ENCODE measurements around the gene PIGQ.

PIGQ gene

DNA sequence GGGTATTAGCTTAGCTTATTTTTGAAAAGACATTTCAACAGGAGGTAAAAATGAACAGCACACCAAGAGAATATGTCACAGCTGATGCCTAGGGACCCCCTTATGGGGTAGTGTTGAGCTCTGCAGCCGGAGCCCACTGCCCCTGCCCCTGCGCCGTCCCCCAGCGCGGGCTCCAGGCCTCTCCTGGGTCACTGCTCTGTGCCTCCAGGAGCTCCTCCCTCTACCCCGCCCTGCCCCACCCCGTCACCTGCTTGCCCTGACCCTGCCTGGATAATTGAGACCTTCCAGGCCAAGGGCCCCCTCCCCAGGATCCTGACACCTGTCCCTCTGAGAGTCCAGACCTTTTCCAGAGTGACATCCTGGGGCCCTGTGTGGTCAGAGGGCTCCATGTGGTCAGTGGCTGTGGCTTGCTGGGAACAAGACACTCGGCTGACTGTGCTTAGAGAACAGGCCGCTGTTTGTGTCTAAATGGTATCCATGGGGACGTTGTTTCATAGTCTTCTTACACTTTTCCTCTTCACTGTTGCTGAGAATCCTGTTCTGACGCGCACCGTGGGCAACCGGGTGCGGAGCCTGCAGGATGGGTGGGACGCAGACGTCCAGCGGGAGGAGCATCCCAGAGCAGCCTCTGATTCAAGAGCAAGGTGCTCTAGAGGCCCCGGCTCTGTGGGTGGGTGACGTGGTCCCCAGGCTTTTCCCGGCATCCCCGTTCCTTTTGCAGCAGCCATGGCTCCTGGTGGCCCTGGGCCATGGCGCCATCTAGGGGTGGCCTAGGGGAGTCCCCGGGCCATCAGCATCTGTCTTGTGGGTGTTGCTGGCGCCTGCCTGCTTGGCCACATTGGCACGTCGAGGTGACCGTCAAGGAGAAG is 41.0 kb downstream of the PIGQ start:
- no peak for DNase-seq

DNA sequence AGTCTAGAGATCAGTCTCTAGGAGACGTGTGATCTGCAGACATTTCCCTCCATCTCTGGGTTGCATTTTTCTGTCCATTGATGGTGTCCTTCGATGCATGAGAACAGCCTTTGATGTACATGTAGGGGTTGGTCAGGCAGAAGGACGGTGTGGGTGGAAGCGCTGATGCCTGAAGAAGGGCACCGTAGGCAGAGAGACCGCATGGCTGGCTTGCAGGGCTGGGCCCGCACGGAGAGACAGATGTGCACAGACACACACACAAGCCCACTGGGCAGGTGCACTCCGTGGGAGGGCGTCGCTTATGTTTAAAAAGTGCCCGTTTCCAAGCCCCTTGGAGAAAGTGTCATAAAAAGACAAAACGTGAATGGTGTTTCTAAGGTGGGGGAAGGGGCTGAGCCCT is 45.4 kb downstream of the PIGQ start:
- no peak for DNase-seq

DNA sequence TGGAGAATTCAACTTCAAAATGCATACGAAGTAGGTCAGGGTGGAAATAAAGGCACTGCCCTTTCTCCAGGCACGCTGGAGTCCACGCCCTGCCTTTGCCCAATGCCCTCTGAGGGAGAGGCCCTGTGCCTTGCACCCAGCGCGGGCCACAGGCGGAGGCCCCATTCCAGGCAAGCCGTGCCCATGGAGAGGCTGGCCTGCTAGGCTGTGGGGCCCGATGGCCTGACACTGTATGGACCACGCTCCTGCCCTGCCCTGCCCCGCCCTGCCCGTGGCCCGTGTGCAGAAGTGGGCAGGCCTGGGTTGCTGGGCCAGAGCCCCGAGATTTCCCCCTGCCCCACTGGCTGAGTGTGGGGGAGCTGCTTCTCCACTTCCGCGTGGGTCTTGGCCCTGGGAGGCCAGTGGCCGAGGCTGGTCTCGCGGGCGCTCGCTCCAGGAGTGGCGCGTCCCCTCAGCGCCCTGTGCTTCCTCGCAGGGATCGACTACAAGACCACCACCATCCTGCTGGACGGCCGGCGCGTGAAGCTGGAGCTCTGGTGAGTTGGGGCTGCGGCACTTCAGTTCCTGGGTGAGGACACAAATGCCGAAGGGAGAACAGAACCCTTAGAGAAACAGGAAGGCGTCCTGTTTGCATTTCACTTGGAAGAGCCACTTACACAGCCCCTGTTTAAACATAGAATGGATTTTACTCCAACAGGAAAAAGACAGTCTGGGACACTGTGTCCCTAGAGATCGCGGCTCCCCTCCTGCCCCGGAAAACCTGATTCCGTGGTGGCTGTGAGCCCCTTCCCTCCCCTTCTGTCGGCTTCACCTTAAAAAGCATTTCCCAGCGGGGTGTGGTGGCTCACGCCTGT is 47.2 kb downstream of the PIGQ start:
- DNase-seq: no peak

DNA sequence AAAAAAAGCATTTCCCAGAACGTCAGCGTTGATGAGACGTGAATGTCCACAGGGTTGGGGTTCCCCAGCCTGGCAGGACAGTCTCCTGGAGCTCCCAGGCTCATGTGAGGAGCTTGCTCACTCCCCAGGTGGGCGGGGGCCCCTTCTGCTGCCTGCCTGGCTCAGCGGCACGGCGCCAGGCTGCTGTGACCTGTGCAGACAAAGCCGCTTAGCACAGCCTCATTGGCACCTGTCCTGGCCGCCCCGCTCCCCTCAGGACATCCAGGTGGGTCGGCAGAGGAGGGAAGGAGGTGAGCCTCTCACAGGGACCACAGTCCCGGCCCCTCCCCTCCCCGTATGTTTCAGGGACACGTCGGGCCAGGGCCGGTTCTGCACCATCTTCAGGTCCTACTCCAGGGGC is 48.1 kb downstream of the PIGQ start:
- DNase-seq: no peak

DNA sequence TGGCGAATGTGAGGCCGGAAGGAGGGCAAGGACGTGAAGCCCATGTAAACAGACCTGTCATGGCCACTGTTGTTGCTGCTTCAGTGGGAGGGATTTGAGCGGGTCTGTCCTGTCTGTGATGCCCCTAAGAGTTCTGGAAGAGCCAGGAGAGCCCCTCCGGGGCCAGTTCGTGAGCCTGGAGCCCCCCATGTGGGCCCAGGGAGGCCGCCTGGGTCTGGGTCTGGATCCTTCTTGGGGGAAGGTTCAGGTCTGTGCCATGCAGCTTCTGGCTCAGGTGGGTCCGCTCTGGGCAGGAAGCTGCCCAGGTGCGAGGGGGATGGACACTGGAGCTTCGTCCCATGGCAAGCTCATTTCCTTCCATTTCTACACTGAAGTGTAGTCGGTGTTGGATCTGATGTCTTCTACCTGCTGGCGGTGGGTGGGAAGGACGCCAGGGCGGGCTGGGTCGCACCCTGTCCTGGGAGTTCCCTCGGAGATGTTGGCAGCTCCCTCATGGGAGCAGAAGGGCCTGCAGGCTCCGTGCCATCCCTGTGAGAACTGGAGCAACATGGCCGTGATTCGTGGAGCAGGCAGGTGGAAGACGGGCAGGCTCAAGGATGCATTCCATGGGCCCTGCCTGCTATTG is 49.8 kb downstream of the PIGQ start:
- no peak for DNase-seq

DNA sequence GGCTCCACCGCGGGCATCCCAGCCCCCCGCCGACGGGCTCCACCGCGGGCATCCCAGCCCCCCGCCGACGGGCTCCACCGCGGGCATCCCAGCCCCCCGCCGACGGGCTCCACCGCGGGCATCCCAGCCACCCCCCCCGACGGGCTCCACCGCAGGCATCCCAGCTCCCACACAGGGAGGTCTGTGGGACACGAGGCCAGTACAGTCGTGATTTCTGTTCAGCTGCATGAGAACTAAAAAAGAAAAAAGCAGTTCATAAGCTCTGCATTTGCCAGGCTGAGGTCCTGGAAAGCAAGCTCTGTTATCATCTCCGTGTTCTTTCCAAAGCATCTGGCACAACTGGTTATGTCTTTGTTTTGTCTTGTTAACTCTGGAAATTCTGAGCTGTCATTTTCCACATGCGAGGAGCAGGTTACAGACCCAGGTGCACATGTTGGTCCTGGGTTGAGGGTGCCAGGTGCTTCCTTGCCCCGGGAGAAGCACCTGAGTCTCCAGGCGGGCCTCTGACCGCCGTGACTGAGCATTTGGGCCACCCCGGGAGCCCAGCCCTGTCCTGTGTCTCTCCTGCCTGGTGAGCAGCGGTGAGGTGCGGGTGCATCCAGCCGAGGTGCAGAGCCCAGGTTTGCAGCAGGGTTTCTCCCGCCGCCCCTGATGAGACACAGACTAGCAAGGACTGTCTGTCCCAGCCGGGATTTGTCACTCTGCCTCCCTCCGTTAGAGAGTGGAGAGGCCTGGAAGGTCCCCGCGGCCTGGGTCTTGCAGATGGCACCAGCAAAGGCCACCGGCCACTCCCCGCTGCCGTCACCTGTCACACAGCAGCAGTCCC is 51.1 kb downstream of the PIGQ start:
- no peak for DNase-seq

DNA sequence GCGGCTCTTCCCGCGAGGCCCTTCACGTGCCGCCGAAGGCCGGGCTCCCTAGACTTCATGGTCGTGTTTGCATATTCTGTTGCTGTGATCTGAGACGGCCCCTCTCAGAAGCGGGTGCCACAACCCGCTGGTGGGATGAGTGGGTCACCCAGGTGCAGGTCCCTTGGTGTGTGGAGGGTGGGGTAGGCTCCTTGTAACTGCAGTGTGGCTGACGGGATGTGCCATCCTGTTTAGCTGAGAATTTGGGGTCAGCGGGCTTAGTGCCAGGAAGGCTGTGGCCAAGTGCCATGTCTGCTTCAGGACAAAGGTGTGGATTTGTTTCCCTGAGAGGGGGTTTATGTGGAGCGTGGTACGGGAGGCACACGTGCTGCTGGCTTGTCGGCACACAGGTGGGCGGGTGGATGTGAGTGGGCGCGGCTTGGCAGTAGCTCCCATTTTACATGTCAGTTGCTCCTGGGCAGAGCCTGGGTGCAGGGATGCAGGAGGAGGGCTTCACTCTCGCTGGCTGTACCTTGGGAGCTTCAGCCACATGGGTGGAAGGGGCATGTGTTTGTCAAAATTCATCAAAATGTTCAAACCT is 51.8 kb downstream of the PIGQ start:
- no peak for DNase-seq

DNA sequence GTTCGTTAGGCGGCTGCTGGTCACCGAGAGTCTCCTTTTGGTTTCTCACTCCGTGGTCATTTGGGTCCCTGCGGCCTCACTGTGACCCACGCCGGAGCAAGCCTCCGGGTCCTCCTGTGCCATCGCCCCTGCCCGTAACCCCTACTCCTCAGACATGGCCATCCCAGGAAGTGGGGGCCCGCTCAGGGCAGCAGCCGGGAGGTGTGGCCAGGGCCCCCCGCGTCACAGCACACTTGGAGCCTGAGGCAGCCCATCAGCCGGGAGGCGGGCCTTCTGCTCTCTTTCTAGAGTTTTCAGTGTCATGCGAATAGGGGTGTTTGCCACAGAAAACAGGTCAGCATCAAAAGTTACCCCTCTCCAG is 53.1 kb downstream of the PIGQ start:
- DNase-seq: no peak

DNA sequence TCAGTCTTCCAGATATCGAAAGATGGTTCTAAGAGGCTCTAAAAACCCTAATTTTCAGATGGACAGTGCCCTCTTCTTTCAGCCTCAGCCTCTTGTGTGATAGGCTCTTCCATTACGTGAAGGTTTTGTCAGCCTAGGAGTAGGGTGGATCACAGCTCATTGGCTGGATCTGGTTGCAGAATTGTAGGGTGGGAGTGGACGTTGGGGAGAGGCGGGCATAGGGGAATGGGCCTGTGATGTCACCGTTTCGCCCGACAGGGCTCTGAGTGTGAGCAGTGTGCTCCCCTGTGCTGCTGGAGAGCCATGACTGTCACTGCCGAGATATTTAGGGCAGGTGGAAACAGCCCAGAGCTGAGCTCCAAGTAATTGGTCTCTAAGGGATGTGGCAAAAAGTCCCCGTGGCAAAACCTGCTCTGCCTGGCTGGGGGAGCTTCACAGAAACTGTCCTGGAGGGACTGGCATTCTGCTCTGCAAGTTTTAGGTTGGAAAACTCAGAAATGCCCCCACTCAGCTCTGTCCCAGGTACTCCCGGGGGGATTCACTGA is 54.8 kb downstream of the PIGQ start:
- DNase-seq: no peak

DNA sequence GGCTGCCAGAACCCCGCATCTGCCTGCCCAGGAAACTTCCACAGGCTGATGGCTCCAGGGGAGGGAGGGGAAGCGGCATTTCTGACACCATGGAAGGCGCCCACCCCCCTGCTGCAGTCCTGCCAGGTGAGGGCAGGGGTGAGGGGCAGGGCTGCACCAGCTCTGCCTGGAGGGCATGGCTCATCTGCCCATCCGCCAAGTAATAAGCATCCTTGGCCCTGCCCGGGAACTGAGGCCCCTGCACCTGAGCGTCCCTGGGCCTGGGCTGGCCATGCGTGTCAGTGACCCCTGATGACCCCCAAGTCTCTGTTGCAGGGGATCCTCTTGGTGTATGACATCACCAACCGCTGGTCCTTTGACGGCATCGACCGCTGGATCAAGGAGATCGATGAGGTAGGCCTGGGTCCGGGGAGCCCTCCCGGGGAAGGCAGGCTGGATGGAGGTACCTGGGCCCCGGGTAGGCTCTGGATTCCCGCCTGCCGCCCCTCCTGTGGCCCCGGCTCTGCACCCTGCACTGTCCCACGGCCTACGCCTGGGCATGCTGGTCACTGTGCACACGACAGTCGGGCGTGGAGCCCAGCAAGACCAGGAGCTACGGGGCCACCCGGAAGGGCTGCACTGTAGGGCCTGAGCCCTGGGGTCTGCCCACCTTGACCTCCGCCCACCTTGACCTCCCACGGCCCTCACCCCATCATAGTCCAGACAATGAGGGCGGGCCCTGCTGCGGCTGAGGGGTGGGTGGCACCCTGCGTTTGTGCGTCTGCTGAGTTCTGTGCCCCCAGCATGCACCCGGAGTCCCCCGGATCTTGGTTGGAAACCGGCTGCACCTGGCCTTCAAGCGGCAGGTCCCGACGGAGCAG is 55.6 kb downstream of the PIGQ start:
- DNase-seq: no peak

DNA sequence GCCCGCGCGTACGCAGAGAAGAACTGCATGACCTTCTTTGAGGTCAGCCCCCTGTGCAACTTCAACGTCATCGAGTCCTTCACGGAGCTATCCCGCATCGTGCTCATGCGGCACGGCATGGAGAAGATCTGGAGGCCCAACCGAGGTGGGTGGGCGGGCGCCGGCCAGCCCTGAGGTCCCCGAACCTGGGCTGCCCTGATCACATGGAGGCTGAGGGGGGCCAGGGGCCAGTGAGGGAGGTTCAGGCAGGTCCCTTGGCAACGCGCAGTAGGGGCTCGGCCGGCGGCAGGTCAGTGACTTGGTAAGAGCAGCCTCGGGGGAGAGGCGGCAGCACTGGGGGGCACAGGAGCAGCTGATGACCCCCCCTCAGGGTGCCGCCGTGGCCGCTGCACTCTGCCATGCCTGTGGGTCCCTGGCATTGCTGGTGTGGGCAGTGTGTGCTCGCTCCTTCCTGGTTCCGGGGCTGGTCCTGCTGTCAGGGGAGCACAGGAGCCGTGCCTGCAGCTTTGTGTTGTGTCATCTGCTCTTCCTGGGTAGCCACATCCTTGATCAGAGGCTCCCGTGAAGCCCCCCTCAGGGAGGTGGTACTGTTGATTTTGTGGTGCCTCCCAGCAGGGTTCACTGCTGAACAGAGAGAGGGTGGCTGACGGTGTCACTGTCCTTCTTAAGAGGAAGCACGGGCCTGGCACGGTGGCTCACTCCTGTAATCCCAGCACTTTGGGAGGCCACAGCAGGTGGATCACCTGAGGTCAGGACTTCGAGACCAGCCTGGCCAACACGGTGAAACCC is 56.4 kb downstream of the PIGQ start:
- no peak for DNase-seq

DNA sequence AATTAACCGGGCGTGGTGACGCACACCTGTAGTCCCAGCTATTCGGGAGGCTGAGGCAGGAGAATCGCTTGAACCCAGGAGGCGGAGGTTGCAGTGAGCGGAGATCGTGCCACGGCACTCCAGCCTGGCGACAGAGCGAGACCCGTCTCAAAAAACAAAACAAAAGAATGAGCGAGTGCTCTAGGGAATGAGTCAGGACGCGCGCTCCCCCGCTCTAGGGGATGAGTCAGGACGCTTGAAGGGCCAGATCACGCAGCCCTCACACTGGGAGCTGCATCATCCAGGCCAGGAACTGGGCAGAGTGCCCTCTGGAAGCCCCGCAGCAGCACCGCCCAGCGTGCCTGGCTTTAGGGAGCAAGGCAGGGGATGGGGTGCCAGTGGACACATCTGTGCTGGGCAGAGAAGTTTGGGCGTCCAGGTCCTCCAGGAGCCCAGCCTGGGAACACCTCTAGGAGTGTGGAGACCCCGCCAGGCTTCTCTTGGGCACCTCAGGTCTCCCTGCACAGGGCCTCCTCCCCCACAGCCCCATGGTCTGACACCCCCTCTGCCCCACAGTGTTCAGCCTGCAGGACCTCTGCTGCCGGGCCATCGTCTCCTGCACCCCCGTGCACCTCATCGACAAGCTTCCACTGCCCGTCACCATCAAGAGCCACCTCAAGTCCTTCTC is 57.2 kb downstream of the PIGQ start:
- DNase-seq: no peak

DNA sequence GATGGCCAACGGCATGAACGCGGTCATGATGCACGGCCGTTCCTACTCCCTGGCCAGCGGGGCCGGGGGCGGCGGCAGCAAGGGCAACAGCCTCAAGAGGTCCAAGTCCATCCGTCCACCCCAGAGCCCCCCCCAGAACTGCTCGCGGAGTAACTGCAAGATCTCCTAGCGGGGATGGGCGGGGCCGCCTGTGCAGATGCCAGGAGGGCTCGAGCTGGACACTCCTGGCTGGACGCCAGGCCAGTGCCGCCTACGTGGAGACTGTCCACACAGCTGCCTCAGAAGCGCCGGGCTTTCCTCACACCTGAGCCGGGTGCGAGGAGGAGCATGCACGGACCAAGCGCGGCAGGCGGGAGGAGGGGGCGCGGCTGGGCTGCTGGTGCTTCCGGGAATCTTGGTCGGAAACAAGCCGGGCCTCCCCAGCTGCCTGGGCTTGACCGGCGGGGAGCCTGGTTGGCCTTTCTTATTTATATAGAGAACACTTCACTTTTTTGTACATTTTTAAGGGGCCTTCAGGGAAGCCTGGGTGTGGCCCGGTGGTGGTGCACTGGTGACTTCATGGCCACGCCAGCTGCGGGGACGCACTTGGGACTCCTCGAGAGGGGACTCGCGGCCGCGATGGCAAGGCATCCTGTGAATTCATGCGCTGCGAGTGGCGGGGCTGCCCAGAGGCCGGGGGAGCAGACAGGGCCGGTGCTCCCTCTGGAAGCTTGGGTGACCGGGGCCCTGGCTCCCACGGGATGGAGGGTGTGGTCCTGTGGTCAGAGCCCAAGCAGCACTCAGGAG is 57.9 kb downstream of the PIGQ start:
- no peak for DNase-seq

DNA sequence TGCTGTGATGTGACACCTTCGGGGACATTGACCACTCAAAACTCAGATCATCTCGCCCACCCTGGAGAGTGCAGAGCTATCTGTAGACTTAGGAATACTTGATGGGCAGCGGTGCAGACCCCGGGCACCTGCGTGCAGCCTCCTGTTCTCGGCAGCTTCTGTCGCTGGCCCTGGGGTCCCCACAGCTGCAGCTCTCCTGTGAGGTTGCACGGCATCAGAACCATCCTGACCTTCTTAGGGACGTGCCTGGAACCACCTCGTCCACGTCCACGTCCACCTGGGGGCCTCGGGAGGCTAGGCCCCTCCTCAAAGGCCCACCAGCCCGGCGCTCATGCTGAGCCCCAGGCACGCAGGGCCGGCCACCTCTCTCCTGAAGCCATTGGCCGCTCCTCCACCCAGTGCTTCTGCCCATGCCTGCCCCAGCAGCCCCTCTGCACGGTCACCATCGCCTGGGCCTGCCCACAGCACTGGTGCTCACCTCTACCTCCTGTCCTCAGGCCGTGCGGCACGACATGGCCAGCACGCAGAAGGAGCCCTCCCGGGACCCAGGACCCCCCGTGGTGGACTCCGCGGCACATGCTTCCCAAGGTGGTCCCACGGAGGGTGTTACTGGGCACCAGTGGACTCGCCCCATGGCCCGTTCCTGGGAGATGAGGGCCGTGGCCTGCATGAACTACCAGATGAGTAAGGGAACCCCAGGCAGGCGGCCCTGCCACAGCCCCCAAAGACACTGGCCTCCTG is 58.7 kb downstream of the PIGQ start:
- no peak for DNase-seq

DNA sequence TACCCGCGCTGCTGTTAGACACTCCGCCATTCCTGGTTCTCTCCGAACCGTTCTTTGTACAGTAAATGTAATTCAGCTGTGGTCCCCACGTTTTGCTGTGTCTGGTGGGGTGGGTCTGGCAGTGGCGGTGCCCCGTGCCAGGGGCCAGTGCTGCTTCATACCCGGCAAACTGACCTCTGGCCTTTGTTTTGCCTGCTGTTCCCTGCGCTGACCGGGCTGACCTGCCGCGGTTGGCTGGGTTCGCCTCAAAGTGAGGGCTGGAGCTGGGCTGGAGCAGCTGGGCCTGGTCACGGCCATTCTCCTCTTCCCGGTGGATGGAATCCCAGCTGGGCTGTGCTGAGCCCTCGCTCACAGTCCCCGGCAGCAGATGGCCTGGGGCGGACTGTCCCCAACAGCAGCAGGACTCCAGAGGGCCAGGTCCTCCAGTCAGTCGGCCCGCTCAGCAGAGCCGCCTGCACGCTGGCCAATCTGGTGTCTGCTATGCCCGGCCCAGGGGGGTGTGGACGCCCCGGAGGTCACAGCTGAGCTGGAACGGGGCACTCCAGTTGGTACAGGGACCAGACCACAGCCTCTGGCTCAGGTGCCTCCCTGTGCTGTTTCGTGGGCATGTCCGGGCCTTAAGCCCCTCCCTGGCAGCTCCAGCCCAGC is 59.5 kb downstream of the PIGQ start:
- no peak for DNase-seq

DNA sequence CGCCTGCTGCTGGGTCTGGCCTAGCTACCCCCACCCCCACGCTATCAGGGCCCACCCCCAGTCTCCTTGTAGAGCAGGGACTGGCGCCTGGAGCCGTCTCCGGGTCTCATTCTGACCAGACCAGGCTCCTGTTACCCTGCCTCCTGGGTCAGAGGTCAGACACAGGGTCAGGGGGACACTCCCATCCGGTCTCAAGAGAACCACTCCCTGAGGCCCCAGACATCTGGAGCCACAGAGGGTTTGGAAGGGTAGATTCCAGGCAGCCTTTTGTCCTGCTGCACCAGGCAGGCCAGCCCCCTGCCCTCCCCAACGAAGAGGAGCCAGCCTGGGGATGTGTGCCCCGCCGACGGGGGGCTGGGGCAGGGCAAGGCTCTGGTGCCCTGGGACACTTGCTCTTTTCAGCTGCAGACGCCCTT is 60.1 kb downstream of the PIGQ start:
- no peak for DNase-seq

DNA sequence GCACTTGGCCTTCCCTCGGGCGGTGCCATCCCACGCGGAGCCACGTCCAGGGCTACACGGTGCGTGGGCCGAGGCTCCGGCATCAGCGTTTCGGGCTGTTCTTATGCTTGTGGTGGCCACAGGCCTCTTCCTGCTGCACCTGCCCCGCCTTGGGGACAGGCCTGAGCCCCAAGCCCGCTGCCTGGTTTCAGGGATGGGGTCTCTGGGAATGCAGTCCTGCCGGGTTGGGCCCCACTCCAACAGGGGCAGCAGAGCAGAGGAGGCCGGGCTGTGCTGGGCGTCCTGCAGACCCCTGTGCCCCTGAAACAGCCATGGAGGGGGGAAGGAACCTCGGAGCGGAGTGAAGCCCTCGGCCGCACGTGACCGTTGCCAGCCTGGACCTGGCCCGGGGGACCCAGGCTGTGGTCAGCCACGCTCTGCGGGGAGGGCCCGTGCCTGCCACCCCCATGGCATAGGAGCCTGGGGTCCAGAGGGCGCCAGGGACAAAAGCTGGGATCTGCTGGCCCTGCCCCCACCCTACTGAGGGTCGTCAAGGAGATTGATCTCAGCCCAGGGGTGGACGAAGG is 60.6 kb downstream of the PIGQ start:
- no peak for DNase-seq
